GM21737 (cell line): Measurements from ENCODE around the gene RAPGEF3.
A peak's percentile ranks its signal among the peaks of the same experiment; 100 is the strongest.

Experiments
- ATAC-seq: cut with Tn5 transposase; IDR thresholded peaks from one replicate; pipeline ENCODE4 v1.9.1; 2021; ENCODE audit warnings: mild to moderate bottlenecking, moderate library complexity; ENCODE audit not compliant: unreplicated experiment

Gene RAPGEF3

GRCh38 chr12:47725893-47726292 lies 32.8 kb downstream of the RAPGEF3 start:
- peak; percentile 77 for ATAC-seq

GRCh38 chr12:47725091-47725772 lies 33.4 kb downstream of the RAPGEF3 start, which contains the start of gene ENDOU:
ENDOU (minus strand) TSS chr12:47725490; CDS start chr12:47725413, 77 bp downstream.
- ATAC-seq = no peak

- no peak for ATAC-seq
These were observed 35.6 kb downstream of the RAPGEF3 start for GRCh38 chr12:47722941-47723631.

GRCh38 chr12:47722136-47722834 lies 36.4 kb downstream of the RAPGEF3 start:
- ATAC-seq = no peak

GRCh38 chr12:47721431-47721973 lies 37.2 kb downstream of the RAPGEF3 start:
- no peak for ATAC-seq

- ATAC-seq = no peak
These were observed 40.1 kb downstream of the RAPGEF3 start for GRCh38 chr12:47718531-47718930.

- ATAC-seq = no peak
These were observed 41.1 kb downstream of the RAPGEF3 start for GRCh38 chr12:47717443-47718193.

- ATAC-seq = no peak
These were observed 41.6 kb downstream of the RAPGEF3 start for GRCh38 chr12:47717046-47717442.

- no peak for ATAC-seq
These were observed 42.7 kb downstream of the RAPGEF3 start for GRCh38 chr12:47715877-47716548.

- ATAC-seq = peak; percentile 70
These were observed 43.2 kb downstream of the RAPGEF3 start for GRCh38 chr12:47715393-47715876.

GRCh38 chr12:47714826-47715386 lies 43.8 kb downstream of the RAPGEF3 start:
- no peak for ATAC-seq

GRCh38 chr12:47712171-47712570 lies 46.5 kb downstream of the RAPGEF3 start:
- ATAC-seq = no peak

GRCh38 chr12:47711448-47711847 lies 47.2 kb downstream of the RAPGEF3 start:
- no peak for ATAC-seq

- no peak for ATAC-seq
These were observed 48.4 kb downstream of the RAPGEF3 start for GRCh38 chr12:47710278-47710677.

- no peak for ATAC-seq
These were observed 49.0 kb downstream of the RAPGEF3 start for GRCh38 chr12:47709671-47710070.

- no peak for ATAC-seq
These were observed 49.4 kb downstream of the RAPGEF3 start for GRCh38 chr12:47709237-47709636.

GRCh38 chr12:47707905-47708543 lies 50.7 kb downstream of the RAPGEF3 start:
- no peak for ATAC-seq

GRCh38 chr12:47707355-47707754 lies 51.3 kb downstream of the RAPGEF3 start:
- no peak for ATAC-seq
